Retinal pigment epithelial cell (primary cell): ENCODE data around the gene MGST2.

Source experiments
- DNase-seq: peaks from one replicate; pipeline ENCODE4 v3.0.0-alpha.2; 2010; ENCODE audit warnings: low read depth
- H3K4me3 ChIP-seq: 2 replicates; pipeline ENCODE4 v1.5.1; 2011; ENCODE audit warnings: mild to moderate bottlenecking, low read length, control low read depth, moderate library complexity
- TF ChIP-seq, protein P1 (sequence below): conservative IDR thresholded peaks from 2 replicates; pipeline ENCODE4 v1.5.1; 2011; ENCODE audit warnings: low read depth, low read length, control low read depth, inconsistent platforms

The MGST2 gene

DNA sequence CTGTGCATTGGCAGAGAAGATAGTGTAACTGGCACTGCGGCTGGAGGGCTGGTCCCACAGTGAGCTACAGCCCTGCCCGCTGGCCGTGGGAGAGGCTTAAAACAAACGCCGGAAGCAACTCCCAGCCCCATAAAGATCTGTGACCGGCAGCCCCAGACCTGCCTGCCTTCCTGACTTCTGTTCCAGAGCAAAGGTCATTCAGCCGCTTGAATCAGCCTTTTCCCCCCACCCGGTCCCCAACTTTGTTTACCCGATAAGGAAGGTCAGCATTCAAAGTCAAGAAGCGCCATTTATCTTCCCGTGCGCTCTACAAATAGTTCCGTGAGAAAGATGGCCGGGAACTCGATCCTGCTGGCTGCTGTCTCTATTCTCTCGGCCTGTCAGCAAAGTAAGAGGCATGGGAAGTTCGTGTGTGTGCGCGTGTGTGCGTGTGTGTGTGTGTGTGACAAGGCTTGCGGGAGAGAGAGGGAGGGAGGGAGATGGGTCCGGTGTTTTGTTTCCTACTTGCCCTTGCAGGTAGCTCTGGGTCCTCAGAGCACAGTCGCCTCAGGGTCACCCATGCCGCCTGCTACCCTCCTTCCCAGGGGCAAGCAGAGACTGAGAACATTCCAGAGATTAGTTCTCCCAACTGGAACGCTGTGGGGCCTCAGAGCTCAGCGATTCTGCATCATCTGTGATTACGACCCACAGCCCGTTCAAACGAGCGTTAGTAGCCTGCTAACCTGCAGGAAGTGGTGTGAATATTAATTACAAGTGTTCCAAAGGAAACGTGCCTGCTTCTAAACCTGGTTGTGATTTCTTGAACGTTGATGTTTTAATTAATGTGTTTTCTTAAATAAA is at the start of gene MGST2:
Gene MGST2 (plus strand): TSS at position 130 of the 840 bp plus-strand sequence. CDS start 201 bp downstream, at position 331.
- TF ChIP-seq, protein P1, sequence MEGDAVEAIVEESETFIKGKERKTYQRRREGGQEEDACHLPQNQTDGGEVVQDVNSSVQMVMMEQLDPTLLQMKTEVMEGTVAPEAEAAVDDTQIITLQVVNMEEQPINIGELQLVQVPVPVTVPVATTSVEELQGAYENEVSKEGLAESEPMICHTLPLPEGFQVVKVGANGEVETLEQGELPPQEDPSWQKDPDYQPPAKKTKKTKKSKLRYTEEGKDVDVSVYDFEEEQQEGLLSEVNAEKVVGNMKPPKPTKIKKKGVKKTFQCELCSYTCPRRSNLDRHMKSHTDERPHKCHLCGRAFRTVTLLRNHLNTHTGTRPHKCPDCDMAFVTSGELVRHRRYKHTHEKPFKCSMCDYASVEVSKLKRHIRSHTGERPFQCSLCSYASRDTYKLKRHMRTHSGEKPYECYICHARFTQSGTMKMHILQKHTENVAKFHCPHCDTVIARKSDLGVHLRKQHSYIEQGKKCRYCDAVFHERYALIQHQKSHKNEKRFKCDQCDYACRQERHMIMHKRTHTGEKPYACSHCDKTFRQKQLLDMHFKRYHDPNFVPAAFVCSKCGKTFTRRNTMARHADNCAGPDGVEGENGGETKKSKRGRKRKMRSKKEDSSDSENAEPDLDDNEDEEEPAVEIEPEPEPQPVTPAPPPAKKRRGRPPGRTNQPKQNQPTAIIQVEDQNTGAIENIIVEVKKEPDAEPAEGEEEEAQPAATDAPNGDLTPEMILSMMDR, result no peak
- peak; percentile 52 for DNase-seq
- peak within 1 kb of the TSS; percentile 67 for H3K4me3 ChIP-seq

GRCh38 chr4:139617702-139618490 is 47.7 kb upstream of the MGST2 start:
- H3K4me3 ChIP-seq, result no peak overlapping the region
- no peak for DNase-seq
- TF ChIP-seq, protein P1, result peak; percentile 27

DNA sequence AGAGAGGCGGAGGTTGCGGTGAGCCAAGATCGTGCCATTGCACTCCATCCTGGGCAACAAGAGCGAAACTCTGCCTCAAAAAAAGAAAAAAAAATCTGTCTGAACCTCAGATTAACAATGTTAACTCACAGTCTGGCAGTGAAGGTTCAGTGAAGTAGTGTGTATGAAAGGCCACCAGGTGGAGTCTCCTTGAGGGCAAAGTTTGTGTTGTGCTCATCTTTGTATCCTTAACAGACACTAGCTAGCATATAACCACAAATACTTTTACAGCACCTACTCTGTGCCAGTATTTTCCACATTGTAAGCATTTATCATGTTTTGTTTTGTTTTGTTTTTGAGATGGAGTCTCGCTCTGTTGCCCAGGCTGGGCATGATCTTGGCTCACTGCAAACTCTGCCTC is 46.0 kb upstream of the MGST2 start:
- H3K4me3 ChIP-seq, result no peak overlapping the region
- TF ChIP-seq, protein P1, result peak; percentile 63
- no peak for DNase-seq

DNA sequence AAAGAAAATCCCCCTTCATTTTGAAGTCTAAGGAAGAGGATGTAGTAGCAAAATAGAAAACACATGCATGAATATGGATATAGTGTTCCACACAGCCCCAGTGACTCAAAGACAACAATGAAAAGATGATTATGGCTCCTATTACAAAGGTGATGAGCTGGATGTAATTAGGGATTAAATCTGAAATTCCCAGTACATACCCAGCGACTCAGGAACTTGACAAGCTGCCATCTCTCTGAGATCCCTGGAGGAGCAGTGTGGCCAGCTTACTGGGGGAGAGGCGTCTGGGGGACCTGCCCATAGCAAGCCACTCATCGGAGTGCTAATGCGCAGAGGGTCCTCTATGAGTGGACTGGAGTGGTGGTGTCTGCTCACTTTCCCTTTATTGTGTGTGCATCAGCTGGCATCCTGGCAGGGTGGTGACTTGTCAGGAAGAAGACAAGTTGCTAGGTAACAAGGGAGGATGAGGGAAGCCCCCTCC is 42.7 kb upstream of the MGST2 start:
- TF ChIP-seq, protein P1, result no peak
- H3K4me3 ChIP-seq, result no peak overlapping the region
- DNase-seq, result no peak

- no peak overlapping the region for H3K4me3 ChIP-seq
- DNase-seq, result no peak
- TF ChIP-seq, protein P1, result no peak
Measured at GRCh38 chr4:139624441-139625092, 41.1 kb upstream of the MGST2 start.

DNA sequence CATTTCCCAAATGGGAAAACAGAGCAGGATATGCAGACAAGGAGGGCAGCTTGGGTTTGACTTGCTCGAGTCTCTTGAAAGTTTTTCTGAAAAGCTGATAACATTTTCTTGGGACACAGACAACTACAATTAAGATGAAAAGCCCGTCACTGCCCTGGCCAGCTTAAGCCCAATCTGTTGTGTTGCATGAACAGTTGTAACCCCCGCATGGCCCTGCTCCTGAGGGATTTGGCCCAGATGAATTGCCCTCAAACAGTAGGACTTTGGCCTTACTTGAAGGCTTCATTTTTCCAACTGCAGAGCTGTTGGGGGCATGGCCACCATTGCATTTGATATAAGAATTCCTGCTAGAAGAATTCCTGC is 40.5 kb upstream of the MGST2 start:
- DNase-seq, result no peak
- H3K4me3 ChIP-seq, result no peak overlapping the region
- TF ChIP-seq, protein P1, result no peak
